Mesenchymal stem cell (in vitro differentiated cells and primary cell): ENCODE data around the gene MDM1.

Source experiments
- DNase-seq: peaks from one replicate; pipeline ENCODE4 v3.0.0-alpha.2; 2013
- H2AFZ ChIP-seq: one replicate; pipeline ENCODE4 v1.6.1; 2013; ENCODE audit warnings: low read depth, mild to moderate bottlenecking, control low read depth, inconsistent platforms, low read length, moderate library complexity
- H2AK5ac ChIP-seq: 2 replicates; pipeline ENCODE4 v1.6.1; 2013; ENCODE audit warnings: low read length, moderate library complexity, mild to moderate bottlenecking, inconsistent platforms; ENCODE audit not compliant: severe bottlenecking
- H2BK120ac ChIP-seq: one replicate; pipeline ENCODE4 v1.6.1; 2013; ENCODE audit warnings: low read depth, mild to moderate bottlenecking, inconsistent platforms, low read length, moderate library complexity
- H2BK12ac ChIP-seq, 2 experiments: one replicate each; pipeline ENCODE4 v1.6.1; 2013; ENCODE audit warnings: inconsistent platforms in 2 of 2, low read length in 2 of 2, mild to moderate bottlenecking in 2 of 2, moderate library complexity in 2 of 2, control low read depth in 1 of 2
- H2BK15ac ChIP-seq: one replicate; pipeline ENCODE4 v1.6.1; 2013; ENCODE audit warnings: mild to moderate bottlenecking, low read depth, inconsistent platforms; ENCODE audit not compliant: poor library complexity, severe bottlenecking
- H2BK5ac ChIP-seq: 2 replicates; pipeline ENCODE4 v1.6.1; 2013; ENCODE audit warnings: low read depth, mild to moderate bottlenecking, low read length, control low read depth, inconsistent platforms; ENCODE audit not compliant: poor library complexity, severe bottlenecking
- H3K14ac ChIP-seq, 2 experiments: one replicate each; pipeline ENCODE4 v1.6.1; 2013; ENCODE audit warnings: inconsistent platforms in 2 of 2, low read length in 2 of 2, control low read depth in 1 of 2, mild to moderate bottlenecking in 1 of 2, moderate library complexity in 1 of 2
- H3K18ac ChIP-seq, 2 experiments: one replicate each; pipeline ENCODE4 v1.6.1; 2013; ENCODE audit warnings: inconsistent platforms in 2 of 2, low read length in 2 of 2, control low read depth in 1 of 2, low read depth in 1 of 2, mild to moderate bottlenecking in 1 of 2
- H3K23ac ChIP-seq, 2 experiments: one replicate each; pipeline ENCODE4 v1.6.1; 2013; ENCODE audit warnings: inconsistent platforms in 2 of 2, low read length in 2 of 2, mild to moderate bottlenecking in 2 of 2, moderate library complexity in 2 of 2, control low read depth in 1 of 2
- H3K27ac ChIP-seq: 2 replicates; pipeline ENCODE4 v1.5.1; 2013; ENCODE audit warnings: mild to moderate bottlenecking, moderate library complexity, low read length, control low read depth, inconsistent platforms; ENCODE audit not compliant: poor library complexity, severe bottlenecking
- H3K27me3 ChIP-seq, 2 experiments: 2 replicates each; pipeline versions ENCODE4 v1.6.1 to v1.7.0; 2013; ENCODE audit warnings: low read length in 2 of 2, mild to moderate bottlenecking in 2 of 2, moderate library complexity in 2 of 2, control low read depth in 1 of 2, inconsistent platforms in 1 of 2; ENCODE audit not compliant: control insufficient read depth in 1 of 2, insufficient read depth in 1 of 2
- H3K36me3 ChIP-seq, 2 experiments: 2 replicates each; pipeline versions ENCODE4 v1.6.1 to v1.7.0; 2013; ENCODE audit warnings: low read length in 2 of 2, control low read depth in 1 of 2, inconsistent platforms in 1 of 2, low read depth in 1 of 2, mild to moderate bottlenecking in 1 of 2; ENCODE audit not compliant: insufficient read depth in 2 of 2, control insufficient read depth in 1 of 2
- H3K4ac ChIP-seq, 2 experiments: one replicate each; pipeline ENCODE4 v1.6.1; 2013; ENCODE audit warnings: inconsistent platforms in 2 of 2, low read length in 2 of 2, mild to moderate bottlenecking in 2 of 2, moderate library complexity in 2 of 2, control low read depth in 1 of 2, low read depth in 1 of 2
- H3K4me1 ChIP-seq: 2 replicates; pipeline ENCODE4 v1.6.1; 2013; ENCODE audit warnings: low read depth, low read length, control low read depth; ENCODE audit not compliant: control insufficient read depth, insufficient read depth
- H3K4me2 ChIP-seq: 2 replicates; pipeline ENCODE4 v1.6.1; 2013; ENCODE audit warnings: low read length, mild to moderate bottlenecking, inconsistent platforms; ENCODE audit not compliant: poor library complexity, severe bottlenecking
- H3K4me3 ChIP-seq, 2 experiments: 2 replicates each; pipeline versions ENCODE4 v1.5.1 to v1.7.0; 2013; ENCODE audit warnings: low read length in 2 of 2, mild to moderate bottlenecking in 2 of 2, control low read depth in 1 of 2, low read depth in 1 of 2; ENCODE audit not compliant: insufficient read depth in 1 of 2
- H3K79me1 ChIP-seq: replicated peaks from 2 replicates; pipeline ENCODE4 v1.6.1; 2013; ENCODE audit warnings: mild to moderate bottlenecking, control low read depth, low read length, inconsistent platforms; ENCODE audit not compliant: poor library complexity, severe bottlenecking
- H3K9ac ChIP-seq: 2 replicates; pipeline ENCODE4 v1.7.0; 2013; ENCODE audit warnings: mild to moderate bottlenecking, low read length, moderate library complexity
- H3K9me3 ChIP-seq: 2 replicates; pipeline ENCODE4 v1.7.0; 2013; ENCODE audit warnings: mild to moderate bottlenecking, low read length; ENCODE audit not compliant: control insufficient read depth
- H4K8ac ChIP-seq: one replicate; pipeline ENCODE4 v1.6.1; 2013; ENCODE audit warnings: inconsistent platforms, mild to moderate bottlenecking, low read length, moderate library complexity
- H4K91ac ChIP-seq: one replicate; pipeline ENCODE4 v1.6.1; 2013; ENCODE audit warnings: mild to moderate bottlenecking, low read length, inconsistent platforms
- WGBS: methylation state at CpG from one replicate; pipeline ENCODE4 v1.1.7; 2013; ENCODE audit warnings: mixed read lengths; 5-methylcytosine and 5-hydroxymethylcytosine counted together

MDM1 gene

GRCh38 chr12:68367116-68367515 is 35.0 kb upstream of the MDM1 start:
- no peaks in the 10 kb centered on the region for H3K36me3 ChIP-seq
- H3K4me2 ChIP-seq, result no peak overlapping the region
- H2AK5ac ChIP-seq, result no peak overlapping the region
- no peaks in the 10 kb centered on the region for H3K9me3 ChIP-seq
- no peak overlapping the region for H3K27ac ChIP-seq
- H2BK120ac ChIP-seq, result no peak overlapping the region
- no peak overlapping the region for H3K4me3 ChIP-seq
- no peak overlapping the region for H2BK15ac ChIP-seq
- H2BK12ac ChIP-seq, result peak overlapping the region; percentile 4 to 72
- peak overlapping the region; percentile 73 to 83 for H3K4ac ChIP-seq
- H3K9ac ChIP-seq, result no peak overlapping the region
- no peak overlapping the region for H2BK5ac ChIP-seq
- H3K23ac ChIP-seq, result no peak overlapping the region
- peak overlapping the region; percentile 4 for H4K8ac ChIP-seq
- no peaks in the 10 kb centered on the region for H3K79me1 ChIP-seq
- peaks cover 7% of the 10 kb centered on the region for H3K4me1 ChIP-seq
- H3K27me3 ChIP-seq, result no peaks in the 10 kb centered on the region
- H3K18ac ChIP-seq, result peak overlapping the region; percentile 3 to 46
- no peak overlapping the region for H3K14ac ChIP-seq
- WGBS, result 84% methylated on average over 1 of the region's 1 CpG
- H2AFZ ChIP-seq, result no peak overlapping the region
- no peak for DNase-seq
- no peak overlapping the region for H4K91ac ChIP-seq

GRCh38 chr12:68364893-68365725 is 32.9 kb upstream of the MDM1 start:
- peak overlapping the region; percentile 96 for H4K91ac ChIP-seq
- H3K9ac ChIP-seq, result peak overlapping the region; percentile 81
- H3K23ac ChIP-seq, result no peak overlapping the region
- peak overlapping the region; percentile 54 for H3K4me2 ChIP-seq
- no peaks in the 10 kb centered on the region for H3K27me3 ChIP-seq
- H2BK5ac ChIP-seq, result no peak overlapping the region
- H3K18ac ChIP-seq, result peak overlapping the region; percentile 85 to 98
- H3K14ac ChIP-seq, result no peak overlapping the region
- no peak overlapping the region for H2AK5ac ChIP-seq
- peak; percentile 99 for DNase-seq
- H2BK15ac ChIP-seq, result peak overlapping the region; percentile 49
- H4K8ac ChIP-seq, result peak overlapping the region; percentile 99
- peaks cover 7% of the 10 kb centered on the region for H3K4me1 ChIP-seq
- H3K4me3 ChIP-seq, result peak overlapping the region in 1 of 2 experiments; percentile 68
- H3K4ac ChIP-seq, result peak overlapping the region; percentile 29 to 90
- H2BK12ac ChIP-seq, result peak overlapping the region in 1 of 2 experiments; percentile 98
- 30% methylated on average over 23 of the region's 26 CpGs for WGBS
- peak overlapping the region; percentile 44 for H3K27ac ChIP-seq
- H3K36me3 ChIP-seq, result no peaks in the 10 kb centered on the region
- peak overlapping the region; percentile 96 for H2BK120ac ChIP-seq
- peak overlapping the region; percentile 16 for H2AFZ ChIP-seq
- no peaks in the 10 kb centered on the region for H3K79me1 ChIP-seq
- H3K9me3 ChIP-seq, result no peaks in the 10 kb centered on the region

GRCh38 chr12:68364328-68364727 is 32.2 kb upstream of the MDM1 start:
- no peak overlapping the region for H3K4me2 ChIP-seq

GRCh38 chr12:68361953-68362352 is 29.8 kb upstream of the MDM1 start:
- H3K23ac ChIP-seq, result no peak overlapping the region
- H3K4me1 ChIP-seq, result peaks cover 10% of the 10 kb centered on the region
- H3K9me3 ChIP-seq, result no peaks in the 10 kb centered on the region
- H3K27me3 ChIP-seq, result no peaks in the 10 kb centered on the region
- no peak overlapping the region for H3K4me3 ChIP-seq
- no peak overlapping the region for H2AFZ ChIP-seq
- no peak overlapping the region for H3K27ac ChIP-seq
- no peak overlapping the region for H2BK15ac ChIP-seq
- no peak overlapping the region for H4K8ac ChIP-seq
- H2AK5ac ChIP-seq, result no peak overlapping the region
- no peak overlapping the region for H3K14ac ChIP-seq
- no peak overlapping the region for H4K91ac ChIP-seq
- H3K36me3 ChIP-seq, result no peaks in the 10 kb centered on the region
- H2BK5ac ChIP-seq, result no peak overlapping the region
- no peak for DNase-seq
- H3K4me2 ChIP-seq, result no peak overlapping the region
- H3K4ac ChIP-seq, result no peak overlapping the region
- no peak overlapping the region for H3K18ac ChIP-seq
- H2BK12ac ChIP-seq, result no peak overlapping the region
- no peaks in the 10 kb centered on the region for H3K79me1 ChIP-seq
- no peak overlapping the region for H2BK120ac ChIP-seq
- no peak overlapping the region for H3K9ac ChIP-seq

More at GRCh38 chr12:68364328-68364727, 32.2 kb upstream of the MDM1 start:
- Histone ChIP-seq H3K27ac (no peak overlapping the region), H2AK5ac (no peak overlapping the region), H3K9ac (peak overlapping the region; percentile 81), H3K23ac (no peak overlapping the region), H2BK15ac (no peak overlapping the region), H2BK120ac (no peak overlapping the region), H3K4me3 (peak overlapping the region in 1 of 2 experiments; percentile 68), H3K4me1 (peaks cover 7% of the 10 kb centered on the region), H3K27me3 (no peaks in the 10 kb centered on the region), H3K4ac (no peak overlapping the region), H3K14ac (no peak overlapping the region), H2AFZ (no peak overlapping the region), H4K8ac (no peak overlapping the region), H2BK12ac (no peak overlapping the region), H2BK5ac (no peak overlapping the region), H4K91ac (no peak overlapping the region), H3K18ac (no peak overlapping the region), H3K79me1 (no peaks in the 10 kb centered on the region), H3K9me3 (no peaks in the 10 kb centered on the region), H3K36me3 (no peaks in the 10 kb centered on the region)
- DNase-seq, result no peak
- 86% methylated on average over 1 of the region's 3 CpGs for WGBS
